Activated CD8-positive, alpha-beta memory T cell treated with anti-CD3 and anti-CD28 coated beads, Interleukin-2, amount 50 U/mL, for 24 hours (primary cell): ENCODE data around the gene ABHD14A.

Experiments
- DNase-seq: peaks from one replicate; pipeline ENCODE4 v3.0.0-alpha.2; 2020; ENCODE audit errors: extremely low read depth

Gene ABHD14A

DNA sequence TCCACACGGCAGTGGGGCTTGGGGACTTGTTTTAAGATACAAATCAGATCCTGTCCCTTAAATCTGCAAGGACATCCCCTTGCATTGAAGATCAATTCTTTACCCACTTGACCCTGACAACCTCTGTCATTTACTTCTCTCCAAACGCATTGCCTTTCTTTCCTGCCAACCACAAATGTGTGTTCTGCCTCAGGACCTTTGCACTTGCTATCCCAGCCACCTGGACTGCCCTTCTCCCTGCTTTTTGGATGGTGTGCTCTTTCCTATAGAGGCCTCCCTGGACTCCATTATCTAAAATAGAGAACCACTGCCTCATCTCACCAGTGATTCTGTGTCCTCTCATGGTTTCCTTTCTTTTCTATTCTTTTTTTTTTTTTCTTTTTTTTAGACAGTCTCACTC lies 22.3 kb downstream of the ABHD14A start:
- DNase-seq, result no peak

DNA sequence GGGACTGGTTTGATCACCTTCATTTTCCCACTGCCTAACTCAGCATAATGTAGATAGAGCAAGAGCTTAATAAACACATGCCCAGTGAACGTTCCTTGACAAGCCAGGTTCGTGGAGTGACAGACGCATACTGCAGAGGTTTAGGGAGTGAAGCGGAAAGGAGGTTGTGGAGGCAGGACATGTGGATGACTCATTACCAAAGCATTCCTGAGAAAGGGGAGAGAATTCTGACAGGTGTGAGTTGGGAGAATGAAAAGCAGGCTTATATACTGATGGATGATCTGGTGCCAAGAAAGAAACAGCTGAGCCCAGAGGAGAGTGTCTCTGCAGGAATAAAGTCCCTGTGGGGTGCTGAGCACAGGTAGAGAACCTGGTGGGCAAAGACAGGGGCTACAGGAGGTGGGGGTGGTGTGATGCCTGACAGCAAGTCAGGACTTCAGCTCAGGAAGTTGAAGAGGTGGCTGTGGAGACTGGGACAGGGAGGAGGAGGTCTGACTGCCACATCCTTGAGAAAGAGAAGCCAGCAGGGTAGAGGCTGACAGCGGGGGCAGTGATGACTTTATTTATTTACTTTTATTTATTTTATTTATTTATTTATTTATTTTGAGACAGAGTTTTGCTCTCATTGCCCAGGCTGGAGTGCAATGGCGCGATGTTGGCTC lies 23.2 kb downstream of the ABHD14A start:
- no peak for DNase-seq

DNA sequence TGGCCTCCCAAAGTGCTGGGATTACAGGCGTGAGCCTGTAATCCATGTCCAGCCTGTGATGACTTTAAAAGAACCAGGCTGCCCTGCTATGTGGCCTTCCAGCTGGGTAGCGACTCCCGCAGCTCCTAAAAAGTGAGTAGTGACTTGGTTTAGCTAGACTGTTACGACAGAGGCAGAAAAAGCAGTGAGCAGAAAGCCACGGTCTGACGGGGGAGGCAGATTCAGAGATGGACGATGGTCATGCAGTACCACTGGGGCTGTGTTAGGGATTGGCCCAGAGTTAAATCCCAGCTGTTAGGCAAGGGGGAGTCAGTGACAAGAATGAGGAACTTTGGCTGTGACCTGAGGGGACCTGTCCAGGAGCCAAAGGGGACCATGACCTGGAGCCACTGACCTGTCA lies 23.9 kb downstream of the ABHD14A start:
- no peak for DNase-seq

DNA sequence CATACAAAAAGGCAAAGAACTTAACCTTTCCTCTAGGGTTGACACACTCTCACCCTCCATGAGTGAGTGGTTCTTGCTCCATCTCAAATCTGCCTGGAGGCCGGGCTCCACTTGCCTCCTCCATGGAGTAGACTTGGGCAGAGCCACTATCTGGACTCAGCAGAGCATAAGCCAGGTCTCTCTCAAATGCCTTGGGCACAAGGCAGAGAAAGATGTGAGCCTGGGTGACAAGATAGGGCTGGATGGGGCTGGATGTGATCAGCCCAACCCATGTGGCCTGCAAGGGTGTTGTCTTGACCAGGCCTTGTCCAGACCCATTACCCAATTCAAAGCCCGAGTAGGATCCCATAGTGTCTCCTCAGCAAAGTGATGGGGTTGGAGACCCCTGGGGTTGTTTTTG lies 25.0 kb downstream of the ABHD14A start:
- no peak for DNase-seq

DNA sequence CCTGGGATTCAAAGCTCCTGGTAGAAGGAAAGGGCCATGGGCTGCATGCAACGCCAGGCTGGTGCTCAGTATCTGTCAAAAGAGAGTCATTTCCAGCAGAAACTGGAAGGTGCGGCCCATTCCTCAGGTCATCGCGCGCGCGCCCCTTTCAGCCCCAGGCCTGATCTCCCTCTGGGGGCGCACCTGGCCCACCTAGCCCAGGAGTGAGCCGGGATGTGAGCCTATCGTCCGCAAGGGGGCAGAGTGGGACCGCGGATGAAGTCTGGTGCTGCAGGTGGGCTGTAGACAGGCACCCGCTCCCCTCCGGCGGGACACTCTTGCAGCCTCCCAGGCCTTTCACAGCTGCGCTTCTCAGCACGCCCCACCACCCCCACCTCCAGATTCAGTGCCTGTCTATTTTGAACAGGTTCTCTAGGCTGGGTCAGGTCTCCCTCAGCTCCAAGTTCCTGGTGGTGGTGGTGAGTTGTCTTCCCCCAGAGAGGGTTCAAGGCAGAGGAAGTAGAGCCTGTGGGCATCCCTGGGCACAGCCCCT lies 26.6 kb downstream of the ABHD14A start:
- peak; percentile 61 for DNase-seq

DNA sequence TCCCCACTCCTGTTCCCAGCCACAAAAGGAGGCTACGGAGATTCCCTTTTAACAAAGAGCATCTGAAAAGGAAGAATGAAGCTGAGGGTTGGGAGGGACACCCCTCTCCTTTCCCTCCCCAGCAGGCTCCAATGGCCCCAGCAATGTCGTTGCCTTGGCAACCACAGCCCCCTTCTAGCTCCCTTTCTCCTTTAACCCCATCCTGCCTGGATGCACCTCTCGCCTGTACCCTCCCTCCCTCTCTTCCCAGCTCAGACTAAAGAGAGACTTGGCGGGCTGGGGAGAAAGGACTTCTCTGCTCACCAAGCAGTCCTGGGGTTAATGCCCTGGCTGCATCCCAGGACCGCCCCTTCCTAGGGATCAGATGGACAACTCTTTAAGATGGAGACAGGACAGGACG lies 27.9 kb downstream of the ABHD14A start:
- DNase-seq, result no peak

DNA sequence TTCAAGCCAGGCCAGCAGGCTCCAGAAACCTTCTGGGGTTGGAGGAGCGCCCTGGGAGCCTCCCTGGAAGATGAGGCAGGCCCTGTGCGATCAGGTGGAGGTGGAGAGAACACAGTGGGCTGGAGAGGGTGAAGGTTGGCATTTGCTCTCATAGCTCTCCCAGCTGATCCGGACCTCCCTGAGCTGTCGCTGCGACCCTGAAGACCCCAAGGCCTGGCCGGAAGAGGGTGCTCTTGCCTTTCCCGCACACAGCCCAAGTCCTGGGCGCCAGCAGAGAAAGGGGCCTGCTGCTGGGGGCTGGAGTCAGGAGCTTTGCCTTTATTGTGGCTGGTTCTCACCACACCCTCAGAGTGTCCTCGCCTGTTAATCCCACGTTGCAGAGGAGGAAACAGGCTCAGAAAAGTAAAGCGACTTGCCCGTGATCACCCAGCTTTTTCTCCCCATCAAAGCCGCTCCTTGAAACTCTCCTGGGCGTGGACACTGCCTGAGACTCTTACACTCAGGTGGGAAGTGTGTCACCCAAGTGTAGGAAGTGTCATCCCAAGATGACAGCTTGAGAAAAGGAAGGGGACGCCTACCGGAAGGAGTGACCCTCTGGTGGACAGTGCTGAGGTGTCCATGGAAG lies 29.4 kb downstream of the ABHD14A start:
- DNase-seq, result no peak

DNA sequence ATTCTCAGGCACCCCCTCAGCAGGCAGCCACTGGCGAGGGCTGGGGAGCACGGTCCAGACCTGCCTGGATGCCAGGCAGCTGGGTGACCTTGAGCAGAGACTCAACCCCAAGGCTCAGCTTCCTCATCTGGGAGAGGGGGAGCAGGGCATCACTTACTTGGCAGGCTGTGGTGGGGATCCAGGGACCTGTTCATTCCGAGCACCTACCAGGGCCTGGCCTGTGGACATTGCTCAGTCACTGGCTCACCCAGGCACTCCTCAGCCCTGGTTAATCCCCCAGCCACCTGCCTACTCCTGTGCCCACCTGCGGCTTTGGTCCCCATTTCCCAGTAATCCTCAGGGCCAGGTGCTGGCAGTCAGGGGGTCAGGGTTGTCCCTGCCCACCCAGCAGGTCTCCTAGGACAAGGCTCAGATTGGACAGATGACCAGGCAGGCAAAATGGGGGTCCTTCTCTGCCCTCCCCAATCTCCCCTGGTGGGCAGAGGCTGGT lies 30.1 kb downstream of the ABHD14A start:
- no peak for DNase-seq

DNA sequence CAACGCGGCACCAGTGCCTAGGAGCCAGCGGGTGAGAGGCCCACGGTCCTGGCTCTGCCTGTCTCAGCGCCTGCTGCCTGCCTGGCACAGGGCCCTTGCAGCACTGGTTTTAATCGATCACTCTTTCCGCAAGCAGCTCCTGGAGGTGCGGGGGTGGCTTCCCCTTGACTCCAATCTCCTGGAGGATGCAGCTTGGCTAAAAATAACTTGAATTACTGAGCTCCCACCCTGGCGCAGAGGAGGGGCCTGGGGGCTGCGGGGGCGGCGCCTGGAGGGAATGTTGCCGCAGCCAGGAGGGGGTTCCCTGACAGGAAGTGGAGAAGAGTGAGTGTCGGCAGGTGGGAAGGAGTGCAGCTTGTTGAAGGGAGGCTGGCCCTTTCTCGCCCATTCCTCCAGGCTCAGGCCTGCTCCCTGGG lies 30.7 kb downstream of the ABHD14A start:
- DNase-seq, result no peak

DNA sequence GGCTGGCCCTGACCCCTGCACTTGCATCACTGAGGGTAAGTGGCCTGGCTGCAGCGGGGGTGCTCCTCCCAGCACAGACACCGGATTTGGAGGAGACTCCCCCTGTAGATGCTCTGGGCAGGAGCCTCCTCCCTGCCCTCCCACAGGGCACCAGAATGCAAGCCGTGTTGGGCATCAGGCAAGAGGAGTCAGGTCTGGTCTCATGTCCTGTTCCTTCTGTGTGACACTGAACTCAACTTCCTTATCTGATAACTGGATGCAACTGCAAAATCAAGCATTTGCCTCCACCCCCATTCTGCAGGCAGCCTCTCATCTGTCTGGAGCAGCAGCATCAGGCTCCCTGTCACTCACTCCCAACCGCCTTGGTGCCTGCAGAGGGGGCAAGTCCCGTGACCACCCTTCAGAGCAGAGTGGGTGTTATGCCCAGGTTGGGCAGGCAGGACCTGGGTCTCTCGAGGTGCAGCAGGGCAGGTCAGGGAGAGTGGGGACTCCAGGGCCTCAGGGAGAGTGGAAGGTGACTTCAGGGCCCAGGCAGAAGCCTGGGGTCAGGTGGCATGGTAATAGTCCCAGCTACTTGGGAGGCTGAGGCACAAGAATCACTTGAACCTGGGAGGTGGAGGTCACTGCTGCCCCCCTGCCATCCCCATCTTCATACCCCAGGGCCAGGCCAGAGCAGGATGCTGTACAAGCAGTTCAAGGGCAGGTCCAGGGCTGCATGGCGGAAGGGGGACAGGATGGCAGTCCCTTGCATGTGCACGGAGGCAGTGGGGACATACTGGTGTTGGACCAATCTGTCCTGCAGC lies 31.4 kb downstream of the ABHD14A start:
- DNase-seq, result no peak

DNA sequence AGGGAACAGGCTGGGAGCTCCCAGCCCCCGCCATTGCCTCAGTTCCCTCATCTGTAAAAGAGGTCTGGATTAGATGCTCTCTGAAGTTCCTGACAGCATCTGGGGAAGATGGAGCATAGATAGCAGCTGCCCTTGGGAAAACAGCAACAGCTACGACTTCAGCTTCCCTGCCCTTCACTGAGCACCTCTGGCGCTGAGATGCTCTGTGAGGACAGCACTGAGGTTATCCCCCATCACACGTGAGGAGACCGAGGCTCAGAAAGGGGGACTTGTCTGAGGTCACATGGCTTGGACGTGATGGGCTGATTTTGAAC lies 31.9 kb downstream of the ABHD14A start:
- DNase-seq, result no peak

DNA sequence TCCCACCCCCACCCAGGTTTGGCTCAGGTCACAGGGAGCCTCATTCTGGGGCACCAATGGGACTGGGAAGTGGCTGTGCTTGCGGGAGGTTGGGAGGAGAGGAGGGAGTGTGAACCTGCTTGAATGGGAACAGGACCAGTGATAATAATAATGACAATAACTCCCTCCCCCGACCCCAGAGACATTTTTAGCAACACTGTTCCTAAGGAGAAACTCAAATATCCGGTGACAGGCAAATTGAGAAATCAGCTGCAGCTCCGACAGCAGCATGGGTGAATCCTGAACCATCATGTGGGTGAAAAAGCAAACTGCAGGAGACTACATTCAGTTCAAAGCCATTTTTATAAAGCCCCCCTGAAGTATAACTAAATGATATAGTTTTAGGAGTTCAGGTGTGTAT lies 32.4 kb downstream of the ABHD14A start:
- no peak for DNase-seq

DNA sequence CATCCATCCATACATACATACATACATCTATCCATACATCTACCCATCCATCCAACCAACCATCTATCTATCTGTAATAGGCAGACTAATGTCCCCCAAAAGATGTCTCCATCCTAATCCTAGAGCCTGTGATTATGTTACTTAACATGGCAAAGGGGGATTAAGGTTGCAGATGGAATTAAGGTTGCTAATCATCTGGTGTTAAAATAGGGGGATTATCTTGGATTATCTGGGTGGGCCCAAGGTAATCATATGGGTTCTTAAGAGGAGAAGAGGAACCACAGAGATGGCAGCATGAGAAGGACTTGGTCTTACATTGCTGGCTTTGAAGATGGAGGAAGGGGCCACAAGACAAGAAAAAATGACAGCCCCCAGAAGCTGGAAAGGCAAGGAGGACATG lies 35.6 kb downstream of the ABHD14A start:
- no peak for DNase-seq

DNA sequence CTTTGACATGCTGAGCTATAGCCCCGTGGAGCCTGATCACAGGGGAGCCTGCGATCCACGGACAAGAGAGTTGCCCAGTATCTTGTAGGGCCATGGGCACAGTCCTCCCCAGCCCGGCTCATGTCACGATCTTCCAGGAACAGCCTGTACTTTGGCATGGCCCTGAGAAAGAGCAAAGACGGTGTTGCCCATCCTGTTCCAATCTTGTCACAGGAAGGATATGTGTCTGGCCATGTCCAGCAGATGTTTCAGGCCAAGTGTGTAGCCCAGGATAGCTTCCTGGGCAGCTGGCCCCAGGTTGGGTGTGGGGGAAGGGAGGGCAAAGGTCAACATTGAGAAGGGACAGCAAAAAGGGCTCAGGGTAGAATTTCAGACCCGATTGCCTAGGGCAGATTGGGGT lies 37.8 kb downstream of the ABHD14A start:
- DNase-seq, result no peak

DNA sequence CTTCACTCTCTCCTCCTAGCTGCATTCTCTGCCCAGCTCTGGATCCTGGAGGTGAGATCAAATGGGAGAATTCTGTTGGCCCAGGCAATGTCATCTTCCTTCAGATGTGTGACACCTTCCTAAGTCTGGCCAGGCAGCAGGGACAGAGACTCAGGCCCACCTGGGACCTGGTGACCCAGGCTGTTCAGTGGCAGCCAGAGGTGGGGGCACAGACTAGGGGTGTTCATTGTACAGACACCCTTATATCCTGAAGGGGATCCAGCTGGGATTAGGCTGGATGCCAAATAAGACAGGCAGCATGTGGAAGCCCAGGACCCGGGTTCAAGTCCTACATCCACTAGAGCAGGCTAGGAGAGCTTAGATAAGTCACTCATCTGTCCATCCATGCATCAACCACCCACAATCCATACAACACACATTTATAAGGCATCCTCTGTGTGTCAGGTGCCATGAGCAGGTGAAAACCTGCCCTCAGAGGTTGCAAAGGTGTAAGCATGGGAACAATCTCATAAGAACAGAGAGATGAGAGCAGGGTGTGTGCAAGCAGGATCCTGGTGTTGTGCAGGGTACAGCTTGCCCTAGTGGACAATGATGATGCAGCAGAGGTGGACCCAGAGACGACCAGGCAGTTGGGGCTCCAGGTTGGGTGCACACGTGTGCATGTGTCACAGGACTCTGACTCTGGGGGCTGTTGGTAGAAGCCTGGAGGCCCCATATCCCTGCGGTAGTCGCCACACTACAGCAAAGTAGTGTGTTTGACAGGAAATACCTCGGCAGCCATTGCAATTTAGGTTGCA lies 39.1 kb downstream of the ABHD14A start:
- DNase-seq, result no peak

DNA sequence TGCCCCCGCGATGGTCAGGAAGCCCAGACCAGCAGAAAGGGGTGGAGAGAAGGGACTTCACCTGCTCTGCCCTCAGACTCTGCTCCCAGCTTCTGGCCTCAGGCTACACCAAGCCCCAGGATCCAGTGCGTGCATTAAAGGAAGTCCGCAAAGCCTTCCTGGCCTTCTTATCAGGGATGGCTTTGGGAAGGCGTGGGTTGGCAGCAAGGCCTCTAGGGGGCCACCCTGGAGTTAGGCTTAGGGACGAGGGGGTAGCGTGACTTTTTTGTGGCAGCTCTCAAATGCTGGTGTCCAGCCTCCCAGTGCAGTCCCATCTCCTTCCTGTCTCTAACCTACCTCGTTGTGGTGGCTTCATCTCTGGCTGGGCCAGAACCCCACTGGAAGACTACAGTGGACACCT lies 39.7 kb downstream of the ABHD14A start:
- DNase-seq, result no peak

DNA sequence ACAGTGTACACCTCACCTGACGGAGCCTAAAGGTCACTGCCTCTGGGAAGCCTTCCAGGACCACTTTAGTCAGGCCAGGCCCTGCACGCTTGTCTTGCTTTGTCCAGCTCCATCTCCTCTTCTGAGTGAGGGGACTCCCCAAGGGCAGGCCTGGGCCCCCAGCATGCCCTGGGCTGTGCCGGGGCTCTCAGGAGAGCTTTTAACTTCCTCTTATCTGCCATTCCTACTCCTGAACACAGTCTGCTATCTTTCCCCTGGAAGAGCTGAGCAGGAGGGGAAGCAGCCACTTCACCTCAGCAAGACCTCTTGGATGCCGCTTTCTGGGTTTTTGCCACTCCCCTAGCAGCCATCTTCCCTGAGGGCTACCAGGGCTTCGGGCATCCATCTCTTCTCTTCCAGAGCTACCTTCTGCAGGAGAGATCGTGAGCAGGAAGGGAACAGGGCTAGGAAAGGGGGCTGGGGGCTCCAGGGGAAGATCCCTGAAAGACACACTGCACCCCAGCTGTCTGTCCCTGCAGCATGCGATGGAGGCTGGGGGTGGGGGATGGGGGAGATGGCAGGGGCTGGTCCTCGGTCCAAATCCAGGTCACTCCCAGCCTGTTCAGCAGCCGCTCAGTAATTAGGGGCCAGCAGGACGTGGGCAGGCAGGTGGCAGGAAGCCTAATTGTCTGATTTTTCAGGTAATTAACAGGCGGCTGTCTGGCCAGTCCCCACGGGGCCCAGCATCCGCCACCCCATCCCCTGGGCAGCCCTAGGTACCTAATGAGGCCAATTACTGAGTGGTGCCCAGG lies 40.8 kb downstream of the ABHD14A start:
- no peak for DNase-seq

DNA sequence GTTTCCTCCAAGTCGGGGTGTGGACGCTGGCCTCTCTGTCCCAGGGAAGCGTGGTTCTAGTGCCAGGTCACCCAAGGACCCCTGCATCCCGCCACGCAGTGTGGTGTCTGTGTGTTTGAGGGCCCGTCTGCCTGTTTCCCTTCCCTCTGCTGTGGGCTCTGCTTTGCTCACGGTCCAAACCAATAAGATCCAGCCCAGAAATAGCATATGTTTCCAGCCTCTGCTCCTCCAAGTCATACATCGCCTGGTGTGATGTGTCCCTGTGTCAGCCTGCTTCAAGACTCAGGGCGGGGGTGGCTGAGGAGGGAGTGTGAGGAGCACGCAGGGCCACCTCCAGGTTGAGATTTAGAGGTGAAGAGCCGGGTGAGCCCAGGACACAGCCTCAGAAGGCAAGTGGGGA lies 42.7 kb downstream of the ABHD14A start:
- DNase-seq, result no peak

DNA sequence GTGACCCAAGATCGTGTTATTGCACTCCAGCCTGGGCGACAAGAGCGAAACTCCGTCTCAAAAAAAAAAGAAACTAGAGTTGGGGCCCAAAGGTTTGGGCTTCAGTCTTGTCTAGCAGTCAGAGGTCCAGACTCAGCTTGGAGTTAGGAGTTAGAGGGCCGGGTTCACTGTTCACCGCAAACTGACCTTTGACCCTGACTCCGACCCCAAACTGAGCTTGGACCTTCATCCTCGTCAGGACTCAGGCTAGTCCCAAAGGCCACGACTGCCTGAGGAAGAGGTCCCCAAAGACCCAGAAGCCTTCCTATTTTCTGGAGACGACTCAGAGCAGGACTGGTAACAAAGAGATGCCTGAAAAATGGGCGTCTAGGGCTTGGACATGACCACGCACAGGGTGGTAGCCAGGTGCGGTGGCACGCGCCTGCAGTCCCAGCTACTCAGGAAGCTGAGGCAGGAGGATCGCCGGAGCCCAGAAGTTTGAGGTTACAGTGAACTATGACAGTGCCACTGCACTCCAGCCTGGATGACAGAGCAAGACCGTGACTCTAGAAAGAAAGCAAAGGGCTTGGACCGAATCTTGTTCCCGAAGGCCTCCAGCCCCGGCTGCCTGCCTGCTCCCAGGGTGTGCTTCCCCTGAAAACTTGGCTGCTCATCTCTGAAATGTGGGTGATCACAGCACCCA lies 43.6 kb downstream of the ABHD14A start:
- DNase-seq, result no peak

DNA sequence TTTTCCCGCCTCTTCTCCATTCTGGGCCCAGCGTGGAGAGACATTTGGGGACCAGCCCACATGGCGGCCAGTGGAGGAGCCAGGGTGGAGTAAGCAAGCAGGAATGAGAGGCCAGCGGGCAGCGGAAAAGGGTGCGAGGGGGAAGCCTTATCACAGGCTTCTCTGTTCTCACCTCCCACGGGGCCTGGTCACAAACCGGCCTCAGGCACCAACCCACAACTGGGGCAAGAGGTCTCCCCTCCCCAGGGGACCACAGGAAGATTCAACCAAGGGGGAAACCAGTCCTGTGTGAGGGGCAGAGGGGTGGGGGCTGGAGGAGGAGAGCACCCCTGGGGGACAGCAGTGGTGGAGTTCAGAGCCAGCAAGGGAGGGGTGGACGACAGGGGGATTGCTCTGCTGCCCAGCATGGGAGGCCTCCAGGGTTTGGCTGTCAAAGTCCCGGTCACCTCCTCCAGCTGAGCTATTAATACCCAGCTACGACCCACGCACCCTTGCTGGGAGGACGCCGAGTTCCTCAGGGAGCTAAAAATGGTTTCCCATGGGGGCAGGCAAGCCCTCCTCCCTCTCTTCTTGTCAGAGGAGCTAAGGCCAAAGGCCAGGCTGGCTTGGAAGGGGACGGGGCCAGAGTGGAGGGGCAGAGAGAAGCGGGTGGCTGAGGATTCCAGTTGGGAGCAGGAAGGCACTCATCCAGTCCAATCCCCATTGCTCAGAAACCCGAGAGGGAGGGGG lies 44.7 kb downstream of the ABHD14A start:
- no peak for DNase-seq
